Body of pancreas (tissue), 4 donors: ENCODE results near the gene LIPC.

ENCODE experiments used
- POLR2A ChIP-seq, 3 donors: fragments of 450-650 bp; IDR thresholded peaks; one replicate each; pipeline ENCODE4 v1.6.1; 2016; ENCODE audit warnings: antibody characterized with exemption in 3 of 3, mild to moderate bottlenecking in 2 of 3
- TF ChIP-seq, protein P1 (sequence below), 7 experiments: fragments of 450-650 bp in 4 of 7; fragments of 200-600 bp in 3 of 7; sonication (generic) in 3 of 7; IDR thresholded peaks; one replicate each; pipeline ENCODE4 v1.5.1; 2016 to 2019; ENCODE audit warnings: antibody characterized with exemption in 7 of 7

DNA sequence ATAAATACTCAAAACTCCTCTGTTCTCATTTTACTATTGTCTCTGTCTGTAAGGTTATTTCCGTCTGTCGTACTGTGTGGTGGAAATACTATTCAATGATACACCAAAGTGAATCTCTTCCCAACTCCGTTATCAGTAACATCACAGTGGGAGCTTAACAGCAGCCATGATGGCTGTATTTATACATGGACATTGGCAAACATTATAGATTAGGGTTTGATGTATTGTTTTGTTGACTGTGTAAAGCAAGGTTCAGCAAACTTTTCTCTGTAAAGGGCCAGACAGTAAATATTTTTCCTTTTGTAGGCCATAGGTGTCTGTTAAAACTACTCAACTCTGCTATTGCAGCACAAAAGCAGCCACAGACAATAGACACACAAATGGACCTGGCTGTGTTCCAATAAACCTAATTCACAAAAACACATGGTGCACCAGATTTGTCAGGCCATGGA is 23.2 kb downstream of the LIPC start:
- TF ChIP-seq, protein P1, sequence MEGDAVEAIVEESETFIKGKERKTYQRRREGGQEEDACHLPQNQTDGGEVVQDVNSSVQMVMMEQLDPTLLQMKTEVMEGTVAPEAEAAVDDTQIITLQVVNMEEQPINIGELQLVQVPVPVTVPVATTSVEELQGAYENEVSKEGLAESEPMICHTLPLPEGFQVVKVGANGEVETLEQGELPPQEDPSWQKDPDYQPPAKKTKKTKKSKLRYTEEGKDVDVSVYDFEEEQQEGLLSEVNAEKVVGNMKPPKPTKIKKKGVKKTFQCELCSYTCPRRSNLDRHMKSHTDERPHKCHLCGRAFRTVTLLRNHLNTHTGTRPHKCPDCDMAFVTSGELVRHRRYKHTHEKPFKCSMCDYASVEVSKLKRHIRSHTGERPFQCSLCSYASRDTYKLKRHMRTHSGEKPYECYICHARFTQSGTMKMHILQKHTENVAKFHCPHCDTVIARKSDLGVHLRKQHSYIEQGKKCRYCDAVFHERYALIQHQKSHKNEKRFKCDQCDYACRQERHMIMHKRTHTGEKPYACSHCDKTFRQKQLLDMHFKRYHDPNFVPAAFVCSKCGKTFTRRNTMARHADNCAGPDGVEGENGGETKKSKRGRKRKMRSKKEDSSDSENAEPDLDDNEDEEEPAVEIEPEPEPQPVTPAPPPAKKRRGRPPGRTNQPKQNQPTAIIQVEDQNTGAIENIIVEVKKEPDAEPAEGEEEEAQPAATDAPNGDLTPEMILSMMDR (IDR thresholded peaks at IDR 0.05) = no peak
- no peak for TF ChIP-seq POLR2A (IDR thresholded peaks at IDR 0.05)
